Prostate gland (tissue), 2 donors: ENCODE data around the gene TAS2R39. TPM values are rescaled to one million over a fixed set of nuclear protein-coding genes. Genes with fewer than 3 reads are reported as not detected.

Source experiments
- DNase-seq: peaks from one replicate; pipeline ENCODE4 v3.0.0-alpha.2; 2019; ENCODE audit warnings: low spot score
- H3K27ac ChIP-seq, 2 donors: fragments of 200-600 bp; sonication (generic); 2 replicates each; pipeline ENCODE4 v1.5.1; 2017 to 2019
- H3K27me3 ChIP-seq: fragments of 200-600 bp; sonication (generic); replicated peaks from 2 replicates; pipeline ENCODE4 v1.5.1; 2019; ENCODE audit not compliant: insufficient read depth
- H3K36me3 ChIP-seq, 2 donors: fragments of 200-600 bp; sonication (generic); 1 replicate in 1 of 2; 2 replicates in 1 of 2; pipeline versions ENCODE4 v1.5.1 to v1.8.1; 2017 to 2019
- H3K4me1 ChIP-seq: fragments of 200-600 bp; sonication (generic); replicated peaks from 2 replicates; pipeline ENCODE4 v1.5.1; 2019
- H3K4me3 ChIP-seq, 2 donors: fragments of 200-600 bp; sonication (generic); 2 replicates each; pipeline ENCODE4 v1.5.1; 2017 to 2019
- H3K9me3 ChIP-seq: fragments of 200-600 bp; sonication (generic); 2 replicates; pipeline ENCODE4 v1.5.1; 2017
- CTCF ChIP-seq, 4 experiments: fragments of 200-600 bp in 2 of 4; fragments of 450-650 bp in 2 of 4; sonication (generic) in 2 of 4; IDR thresholded peaks; 1 replicate in 3 of 4; 2 replicates in 1 of 4; pipeline ENCODE4 v1.5.1; 2016 to 2019; ENCODE audit warnings: antibody characterized with exemption in 4 of 4, mild to moderate bottlenecking in 2 of 4, moderate library complexity in 2 of 4
- POLR2A ChIP-seq: fragments of 450-650 bp; IDR thresholded peaks from one replicate; pipeline ENCODE4 v1.6.1; 2016; ENCODE audit warnings: antibody characterized with exemption, mild to moderate bottlenecking
- POLR2AphosphoS5 ChIP-seq: sonication (generic); formaldehyde crosslinking; IDR thresholded peaks from one replicate; pipeline ENCODE4 v1.6.1; 2017; ENCODE audit warnings: antibody characterized with exemption
- WGBS: methylation state at CpG from one replicate; pipeline ENCODE4 v1.1.5; 2018; 5-methylcytosine and 5-hydroxymethylcytosine counted together
- intact Hi-C: fragments of 100-400 bp; cut with DNase I; formaldehyde crosslinking; loops from one replicate; pipeline ENCODE4 v1.14.2; 2022
- total RNA-seq, 2 donors: library from RNA; depleted of rRNA; stranded (reverse); fragments of >200 nt; gene quantifications; one replicate each; pipeline ENCODE4 v1.1.0, GENCODE V29; 2016

TAS2R39 gene
- total RNA-seq, 2 donors from 2014 or later = not detected

DNA sequence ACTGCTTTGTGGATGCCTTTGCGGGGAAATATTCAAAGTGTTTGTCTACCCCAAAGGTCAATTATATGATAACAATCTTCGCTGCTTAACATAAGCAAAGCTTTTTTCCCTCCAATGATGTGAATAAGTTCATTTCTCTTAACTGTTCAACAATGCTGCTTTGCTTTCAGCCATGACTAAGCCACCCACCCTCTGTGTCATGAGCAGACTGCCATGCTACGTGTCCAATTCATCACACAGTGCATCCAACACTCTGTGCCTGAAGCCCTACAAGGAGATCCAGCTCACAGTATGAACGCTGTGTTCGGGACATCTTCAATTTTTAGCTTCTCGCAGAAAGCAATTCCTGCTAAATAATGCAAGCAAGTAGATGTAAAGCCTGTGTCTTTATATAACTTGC, 32.9 kb downstream of the TAS2R39 start:
- Histone ChIP-seq H3K36me3 (no peaks in the 10 kb centered on the region), H3K4me1 (no peaks in the 10 kb centered on the region), H3K9me3 (no peaks in the 10 kb centered on the region), H3K4me3 (no peak overlapping the region), H3K27ac (no peak overlapping the region), H3K27me3 (no peaks in the 10 kb centered on the region)
- no peak for DNase-seq
- TF ChIP-seq CTCF (IDR thresholded peaks at IDR 0.05) = no peak
- no peak for TF ChIP-seq POLR2A
- no peak for TF ChIP-seq POLR2AphosphoS5
- intact Hi-C loops = no loop called here
- WGBS = 73% methylated on average over 6 of the region's 6 CpGs

DNA sequence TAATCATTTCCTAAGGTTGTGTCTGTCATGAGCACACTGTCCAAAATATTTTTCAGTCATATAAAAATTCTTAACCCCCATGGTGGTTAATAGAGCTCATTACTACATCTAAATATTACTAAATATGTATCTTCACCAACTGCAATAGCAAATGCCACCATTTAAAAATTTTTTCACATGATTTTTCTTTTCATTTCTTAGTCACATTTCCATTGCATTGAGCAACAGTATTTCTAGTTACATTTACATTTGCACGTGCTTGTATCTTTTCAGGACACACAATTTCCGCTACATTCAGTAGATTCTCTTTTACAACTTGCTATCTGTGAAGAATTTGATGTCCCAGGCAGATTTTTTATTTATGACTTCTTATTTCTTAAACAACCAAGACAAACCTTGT, 33.5 kb downstream of the TAS2R39 start:
- TF ChIP-seq POLR2AphosphoS5 = no peak
- no peak for TF ChIP-seq POLR2A
- TF ChIP-seq CTCF (IDR thresholded peaks at IDR 0.05) = no peak

DNA sequence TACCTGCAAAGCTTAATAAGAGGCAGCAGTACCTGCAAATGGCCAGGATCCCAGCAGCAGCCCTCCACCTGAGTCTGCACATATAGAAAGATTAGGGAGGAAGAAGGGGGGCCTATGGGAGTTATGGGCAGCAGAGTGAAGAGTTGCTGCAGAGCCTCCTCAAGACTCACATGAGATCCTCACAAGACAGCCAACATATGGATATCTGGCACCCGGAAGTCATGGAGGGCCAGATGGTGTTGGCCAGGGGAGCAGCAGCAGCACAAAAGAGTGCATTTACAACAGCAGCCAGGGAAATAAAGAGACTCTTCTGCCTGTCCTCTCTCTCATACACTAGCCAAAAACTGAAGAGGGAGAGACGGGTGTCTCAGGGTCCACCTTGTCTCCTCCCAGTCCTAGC, 34.6 kb downstream of the TAS2R39 start:
- Histone ChIP-seq H3K27me3 (no peaks in the 10 kb centered on the region), H3K4me1 (no peaks in the 10 kb centered on the region), H3K36me3 (no peaks in the 10 kb centered on the region), H3K27ac (no peak overlapping the region), H3K4me3 (no peak overlapping the region), H3K9me3 (no peaks in the 10 kb centered on the region)
- no peak for TF ChIP-seq POLR2AphosphoS5
- intact Hi-C loops = no loop called here
- 78% methylated on average over 2 of the region's 2 CpGs for WGBS
- DNase-seq = no peak

More for the DNA sequence above, 33.5 kb downstream of the TAS2R39 start:
- no peaks in the 10 kb centered on the region for H3K27me3 ChIP-seq
- no peaks in the 10 kb centered on the region for H3K9me3 ChIP-seq
- no peak overlapping the region for H3K4me3 ChIP-seq
- 98% methylated on average over 2 of the region's 2 CpGs for WGBS
- DNase-seq = no peak
- no peaks in the 10 kb centered on the region for H3K36me3 ChIP-seq
- H3K4me1 ChIP-seq = no peaks in the 10 kb centered on the region
- intact Hi-C loops = no loop called here
- H3K27ac ChIP-seq = no peak overlapping the region

DNA sequence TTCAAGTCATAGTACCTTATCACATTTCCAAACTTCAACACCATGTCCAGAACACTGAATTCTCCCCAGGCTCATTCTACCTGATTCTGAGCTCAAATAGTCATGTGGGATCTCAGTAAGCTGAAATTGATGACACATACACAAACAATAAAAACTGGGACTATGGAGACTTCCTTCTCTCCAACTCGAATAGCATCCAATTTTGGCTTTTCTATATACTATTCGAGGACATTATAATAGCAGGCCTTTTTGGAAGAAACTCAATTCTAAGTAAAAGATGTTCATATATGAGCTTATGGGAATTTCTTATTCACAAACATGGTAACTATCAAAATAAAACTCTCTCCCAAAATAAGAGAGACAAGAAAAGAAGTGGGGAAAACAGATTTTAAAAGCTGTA, 38.1 kb downstream of the TAS2R39 start:
- no peaks in the 10 kb centered on the region for H3K27me3 ChIP-seq
- H3K4me1 ChIP-seq = no peaks in the 10 kb centered on the region
- no peak for TF ChIP-seq POLR2AphosphoS5
- TF ChIP-seq POLR2A = no peak
- TF ChIP-seq CTCF (IDR thresholded peaks at IDR 0.05) = no peak
- WGBS = 64% methylated on average over 2 of the region's 2 CpGs
- DNase-seq = no peak
- H3K36me3 ChIP-seq = no peaks in the 10 kb centered on the region
- H3K4me3 ChIP-seq = no peak overlapping the region
- H3K27ac ChIP-seq = no peak overlapping the region
- H3K9me3 ChIP-seq = no peaks in the 10 kb centered on the region
- intact Hi-C loops = no loop called here

DNA sequence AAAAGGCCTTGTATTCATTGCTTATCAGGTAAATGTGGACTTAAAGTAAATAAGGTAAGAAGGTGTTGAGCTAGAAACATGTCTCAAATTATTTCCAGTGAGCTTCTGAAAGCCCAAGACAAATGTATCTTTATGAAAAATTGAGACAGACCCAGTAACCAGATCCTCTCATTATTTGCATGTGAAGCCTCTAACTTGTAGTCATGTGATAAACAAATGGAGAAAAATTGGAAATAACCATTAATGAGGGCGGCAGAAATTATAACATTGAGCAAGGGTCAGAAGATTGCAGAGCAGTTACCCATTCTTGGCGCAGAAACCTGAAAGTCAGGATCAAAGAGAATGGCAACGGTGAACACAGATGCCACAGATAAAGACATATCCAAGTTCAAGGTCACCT, 38.5 kb downstream of the TAS2R39 start, which contains the start of gene TAS2R40:
Gene TAS2R40 (plus strand): TSS at position 301 of the 400 bp plus-strand sequence. CDS start 42 bp downstream, at position 343.
- 76% methylated on average over 3 of the region's 3 CpGs for WGBS
- Histone ChIP-seq H3K9me3 (no peaks in the 10 kb centered on the region), H3K27ac (no peak within 1 kb of the TSS), H3K36me3 (no peaks in the 10 kb centered on the region), H3K4me3 (no peak within 1 kb of the TSS), H3K4me1 (no peaks in the 10 kb centered on the region), H3K27me3 (no peaks in the 10 kb centered on the region)
- intact Hi-C loops = no loop called here
- TF ChIP-seq POLR2AphosphoS5 (no peak), CTCF (IDR thresholded peaks at IDR 0.05) (no peak), POLR2A (no peak)
- no peak for DNase-seq
